Activated CD4-positive, alpha-beta T cell treated with anti-CD3 and anti-CD28 coated beads, Interleukin-2, amount 10 ng/mL, durations not matched to agents 24 days and 14 days (primary cell): ENCODE measurements around the gene CACNA2D4. TPM values are rescaled to one million over a fixed set of nuclear protein-coding genes. Genes with fewer than 3 reads are reported as not detected.

Experiments
- DNase-seq: peaks from one replicate; pipeline ENCODE4 v3.0.0; 2022
- H3K27ac Mint-ChIP-seq: one replicate; pipeline ENCODE4 v1.8.0; 2022; ENCODE audit warnings: mild to moderate bottlenecking, mixed read lengths
- H3K27me3 Mint-ChIP-seq: one replicate; pipeline ENCODE4 v1.8.0; 2022; ENCODE audit warnings: mixed read lengths
- H3K36me3 Mint-ChIP-seq: one replicate; pipeline ENCODE4 v1.8.0; 2022; ENCODE audit warnings: low read depth, mild to moderate bottlenecking, mixed read lengths
- H3K4me1 Mint-ChIP-seq: one replicate; pipeline ENCODE4 v1.8.0; 2021; ENCODE audit warnings: mixed read lengths
- H3K4me3 Mint-ChIP-seq: one replicate; pipeline ENCODE4 v1.8.0; 2022; ENCODE audit warnings: mild to moderate bottlenecking, moderate library complexity, mixed read lengths
- H3K9me3 Mint-ChIP-seq: one replicate; pipeline ENCODE4 v1.8.0; 2021; ENCODE audit warnings: mixed read lengths
- intact Hi-C: fragments of 100-400 bp; cut with micrococcal nuclease; formaldehyde crosslinking; loops from one replicate; pipeline ENCODE4 v1.15.1; 2023
- total RNA-seq: library from RNA; stranded (reverse); gene quantifications from 2 replicates; pipeline ENCODE4 v1.2.3, GENCODE V29; 2022

CACNA2D4 gene
- total RNA-seq, 1 donor from 2014 or later: 6.8 TPM

- Mint-ChIP-seq H3K27me3 (no peaks in the 10 kb centered on the region), H3K4me3 (no peak overlapping the region), H3K27ac (no peak overlapping the region)
Observed at GRCh38 chr12:1768615-1769014, 149.8 kb downstream of the CACNA2D4 start.

GRCh38 chr12:1767407-1768090 lies 150.9 kb downstream of the CACNA2D4 start:
- intact Hi-C loops: no loop called here
- H3K4me1 Mint-ChIP-seq: peaks cover 2% of the 10 kb centered on the region
- H3K27ac Mint-ChIP-seq: no peak overlapping the region
- H3K36me3 Mint-ChIP-seq: peaks cover 9% of the 10 kb centered on the region
- no peaks in the 10 kb centered on the region for H3K9me3 Mint-ChIP-seq
- H3K4me3 Mint-ChIP-seq: no peak overlapping the region
- no peak for DNase-seq
- no peaks in the 10 kb centered on the region for H3K27me3 Mint-ChIP-seq

More at GRCh38 chr12:1768615-1769014, 149.8 kb downstream of the CACNA2D4 start:
- no peak for DNase-seq
- H3K4me1 Mint-ChIP-seq: peaks cover 2% of the 10 kb centered on the region
- intact Hi-C loops: no loop called here
- H3K36me3 Mint-ChIP-seq: peaks cover 16% of the 10 kb centered on the region
- H3K9me3 Mint-ChIP-seq: no peaks in the 10 kb centered on the region

- Mint-ChIP-seq H3K27ac (no peak overlapping the region), H3K4me1 (peaks cover 3% of the 10 kb centered on the region), H3K9me3 (no peaks in the 10 kb centered on the region), H3K27me3 (no peaks in the 10 kb centered on the region), H3K4me3 (no peak overlapping the region), H3K36me3 (peaks cover 10% of the 10 kb centered on the region)
- no peak for DNase-seq
- intact Hi-C loops: no loop called here
Observed at GRCh38 chr12:1766110-1766509, 152.3 kb downstream of the CACNA2D4 start.

GRCh38 chr12:1763153-1763552 lies 155.3 kb downstream of the CACNA2D4 start:
- Mint-ChIP-seq H3K9me3 (no peaks in the 10 kb centered on the region), H3K27me3 (no peaks in the 10 kb centered on the region), H3K36me3 (peaks cover 18% of the 10 kb centered on the region), H3K27ac (no peak overlapping the region), H3K4me3 (no peak overlapping the region), H3K4me1 (peaks cover 7% of the 10 kb centered on the region)
- DNase-seq: no peak
- intact Hi-C loops: no loop called here

GRCh38 chr12:1761857-1762256 lies 156.6 kb downstream of the CACNA2D4 start:
- H3K27me3 Mint-ChIP-seq: no peaks in the 10 kb centered on the region
- no peak overlapping the region for H3K27ac Mint-ChIP-seq
- intact Hi-C loops: no loop called here
- no peak for DNase-seq
- H3K9me3 Mint-ChIP-seq: no peaks in the 10 kb centered on the region
- H3K4me1 Mint-ChIP-seq: peaks cover 10% of the 10 kb centered on the region
- peaks cover 26% of the 10 kb centered on the region for H3K36me3 Mint-ChIP-seq
- H3K4me3 Mint-ChIP-seq: no peak overlapping the region

GRCh38 chr12:1760566-1761382 lies 157.7 kb downstream of the CACNA2D4 start:
- H3K9me3 Mint-ChIP-seq: no peaks in the 10 kb centered on the region
- intact Hi-C loops: no loop called here
- H3K36me3 Mint-ChIP-seq: peaks cover 30% of the 10 kb centered on the region
- H3K4me3 Mint-ChIP-seq: no peak overlapping the region
- H3K4me1 Mint-ChIP-seq: peaks cover 11% of the 10 kb centered on the region
- no peak overlapping the region for H3K27ac Mint-ChIP-seq
- no peak for DNase-seq
- H3K27me3 Mint-ChIP-seq: no peaks in the 10 kb centered on the region

- Mint-ChIP-seq H3K27me3 (no peaks in the 10 kb centered on the region), H3K27ac (no peak overlapping the region), H3K4me3 (no peak overlapping the region), H3K4me1 (peaks cover 10% of the 10 kb centered on the region), H3K9me3 (no peaks in the 10 kb centered on the region), H3K36me3 (peaks cover 34% of the 10 kb centered on the region)
- intact Hi-C loops: no loop called here
- DNase-seq: no peak
Observed at GRCh38 chr12:1758887-1759286, 159.6 kb downstream of the CACNA2D4 start.

GRCh38 chr12:1758376-1758775 lies 160.1 kb downstream of the CACNA2D4 start:
- Mint-ChIP-seq H3K36me3 (peaks cover 32% of the 10 kb centered on the region), H3K9me3 (no peaks in the 10 kb centered on the region)

GRCh38 chr12:1750300-1750699 lies 168.2 kb downstream of the CACNA2D4 start:
- Mint-ChIP-seq H3K9me3 (peaks cover 13% of the 10 kb centered on the region), H3K4me3 (no peak overlapping the region), H3K4me1 (no peaks in the 10 kb centered on the region), H3K27me3 (no peaks in the 10 kb centered on the region), H3K27ac (no peak overlapping the region), H3K36me3 (peaks cover 40% of the 10 kb centered on the region)
- DNase-seq: no peak
- intact Hi-C loops: no loop called here

More at GRCh38 chr12:1758376-1758775, 160.1 kb downstream of the CACNA2D4 start:
- Mint-ChIP-seq H3K27me3 (no peaks in the 10 kb centered on the region), H3K27ac (no peak overlapping the region), H3K4me1 (peaks cover 10% of the 10 kb centered on the region), H3K4me3 (no peak overlapping the region)
- intact Hi-C loops: no loop called here
- no peak for DNase-seq

GRCh38 chr12:1749019-1749418 lies 169.4 kb downstream of the CACNA2D4 start:
- no peak for DNase-seq
- no peak overlapping the region for H3K27ac Mint-ChIP-seq
- no peaks in the 10 kb centered on the region for H3K4me1 Mint-ChIP-seq
- peaks cover 40% of the 10 kb centered on the region for H3K36me3 Mint-ChIP-seq
- H3K4me3 Mint-ChIP-seq: no peak overlapping the region
- peaks cover 13% of the 10 kb centered on the region for H3K9me3 Mint-ChIP-seq
- intact Hi-C loops: no loop called here
- H3K27me3 Mint-ChIP-seq: no peaks in the 10 kb centered on the region

- intact Hi-C loops: no loop called here
- Mint-ChIP-seq H3K4me1 (no peaks in the 10 kb centered on the region), H3K36me3 (peaks cover 44% of the 10 kb centered on the region), H3K27me3 (no peaks in the 10 kb centered on the region), H3K27ac (no peak overlapping the region), H3K9me3 (peaks cover 13% of the 10 kb centered on the region), H3K4me3 (no peak overlapping the region)
- no peak for DNase-seq
Observed at GRCh38 chr12:1747609-1748008, 170.8 kb downstream of the CACNA2D4 start.

GRCh38 chr12:1744932-1745331 lies 173.5 kb downstream of the CACNA2D4 start:
- H3K4me3 Mint-ChIP-seq: no peak overlapping the region
- H3K27ac Mint-ChIP-seq: no peak overlapping the region
- no peak for DNase-seq
- H3K9me3 Mint-ChIP-seq: peaks cover 13% of the 10 kb centered on the region
- no peaks in the 10 kb centered on the region for H3K27me3 Mint-ChIP-seq
- intact Hi-C loops: no loop called here
- peaks cover 47% of the 10 kb centered on the region for H3K36me3 Mint-ChIP-seq
- peaks cover 12% of the 10 kb centered on the region for H3K4me1 Mint-ChIP-seq
